Middle frontal gyrus (tissue), 1 donor: ENCODE results near the gene WDCP.
"Not testable (repeated sequence)": the region's sequence is repeated elsewhere in the genome, so short reads cannot be mapped to it uniquely, and the experiment has no call there.

ENCODE experiments used
- DNase-seq: peaks from one replicate; pipeline ENCODE4 v3.0.0-alpha.2; 2015; ENCODE audit warnings: low spot score; ENCODE audit errors: extremely low spot score

WDCP gene

DNA sequence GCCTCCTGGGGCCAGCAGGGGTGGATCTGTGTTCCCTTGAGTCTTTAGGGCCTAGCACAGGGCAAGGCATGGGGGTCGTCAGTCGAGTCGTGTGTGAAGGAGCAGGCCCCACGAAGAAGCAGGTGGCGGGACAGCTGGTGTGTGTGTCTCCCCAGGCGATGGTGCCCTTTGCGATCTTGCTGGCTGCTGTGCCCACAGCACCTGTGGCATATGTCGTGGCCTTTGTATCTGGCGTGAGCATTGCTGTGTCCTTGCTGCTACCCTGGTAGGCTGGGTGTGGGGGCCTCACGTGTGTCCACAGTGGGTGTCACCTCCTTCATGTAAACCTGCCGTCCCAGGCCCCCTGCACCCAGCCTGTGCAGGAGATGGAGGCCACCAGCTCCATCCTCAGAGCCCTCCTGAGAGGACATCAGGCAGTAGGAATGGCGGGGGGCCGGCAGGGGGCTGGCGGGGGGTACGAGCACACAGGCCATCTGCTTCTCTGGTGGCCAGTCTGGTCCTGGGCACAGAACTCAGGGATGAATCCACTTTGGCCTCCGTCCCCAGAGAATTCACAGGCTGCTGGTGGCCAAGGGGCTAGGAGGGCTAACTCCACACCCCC is 24.1 kb downstream of the WDCP start:
- DNase-seq: no peak

DNA sequence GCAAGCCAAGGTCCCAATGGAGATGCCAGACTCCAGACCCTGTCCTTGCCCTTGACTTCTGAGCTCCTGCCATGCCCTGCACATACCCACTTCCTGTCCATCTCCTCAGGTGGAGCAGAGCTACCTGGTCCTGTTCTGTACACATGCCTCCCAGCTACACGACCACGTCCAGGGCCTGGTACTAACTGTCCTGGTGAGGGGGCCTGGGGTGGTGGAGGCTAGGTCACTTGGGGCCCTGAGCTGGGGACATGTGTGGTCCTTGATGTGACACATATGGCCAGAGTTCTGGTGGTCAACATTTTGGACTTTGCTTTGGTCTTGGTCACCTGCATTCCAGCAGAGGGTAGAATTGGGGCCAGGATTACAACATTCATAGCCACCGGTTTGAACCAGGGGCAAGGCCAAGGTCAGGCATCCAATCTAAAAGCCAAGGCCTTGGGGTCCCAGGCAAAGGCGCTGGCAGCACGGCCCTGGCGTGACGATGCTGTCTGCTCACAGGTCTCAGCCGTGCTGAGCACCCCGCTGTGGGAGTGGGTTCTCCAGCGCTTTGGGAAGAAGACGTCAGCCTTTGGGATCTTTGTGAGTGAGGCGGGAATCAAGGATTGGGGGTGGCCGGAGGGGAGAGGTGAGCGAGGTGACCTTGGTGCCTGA is 24.7 kb downstream of the WDCP start:
- DNase-seq: no peak

GRCh38 chr2:24021122-24021998 is 25.8 kb downstream of the WDCP start:
- no peak for DNase-seq

GRCh38 chr2:24020244-24020643 is 26.9 kb downstream of the WDCP start:
- no peak for DNase-seq

GRCh38 chr2:24019729-24020128 is 27.5 kb downstream of the WDCP start:
- DNase-seq: no peak

DNA sequence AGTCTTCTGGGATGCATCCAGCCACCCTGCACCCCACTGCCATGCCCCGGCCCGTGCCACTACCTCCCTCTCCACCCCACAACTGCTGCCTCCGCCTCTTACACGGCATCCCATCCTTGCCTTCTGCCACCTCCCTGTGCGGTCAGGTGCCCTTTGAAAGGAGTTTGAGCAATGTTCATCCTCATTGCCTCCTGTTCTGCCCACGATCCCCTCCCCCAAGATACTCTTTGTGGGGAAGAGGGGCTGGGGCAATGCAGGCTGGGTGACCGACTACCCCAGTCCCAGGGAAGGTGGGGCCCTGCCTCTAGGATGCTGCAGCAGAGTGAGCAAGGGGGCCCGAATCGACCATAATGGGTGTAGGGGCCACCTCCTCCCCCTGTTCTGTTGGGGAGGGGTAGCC is 28.9 kb downstream of the WDCP start:
- DNase-seq: no peak

GRCh38 chr2:24017711-24018110 is 29.5 kb downstream of the WDCP start:
- no peak for DNase-seq

GRCh38 chr2:24016853-24017703 is 30.1 kb downstream of the WDCP start:
- no peak for DNase-seq

DNA sequence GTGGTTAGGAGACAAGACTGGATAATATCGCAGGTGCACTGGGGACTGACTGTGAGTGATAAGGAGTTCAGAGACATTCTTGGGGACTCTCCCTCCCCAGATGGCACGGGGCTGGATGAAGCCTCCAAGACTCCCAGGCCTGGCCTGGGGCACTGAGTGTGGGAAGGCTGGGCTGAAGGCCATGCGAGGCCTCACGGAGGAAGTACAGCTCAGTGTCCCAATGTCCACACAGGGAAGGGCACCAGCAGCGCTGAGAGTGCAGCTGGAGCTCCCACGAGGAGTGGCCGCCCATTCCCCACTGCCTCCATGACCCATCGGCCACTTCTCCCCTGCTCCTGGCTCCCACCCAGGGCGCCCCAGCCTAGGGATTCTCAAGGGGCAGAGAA is 30.8 kb downstream of the WDCP start:
- DNase-seq: no peak

GRCh38 chr2:24015562-24016375 is 31.4 kb downstream of the WDCP start:
- no peak for DNase-seq

DNA sequence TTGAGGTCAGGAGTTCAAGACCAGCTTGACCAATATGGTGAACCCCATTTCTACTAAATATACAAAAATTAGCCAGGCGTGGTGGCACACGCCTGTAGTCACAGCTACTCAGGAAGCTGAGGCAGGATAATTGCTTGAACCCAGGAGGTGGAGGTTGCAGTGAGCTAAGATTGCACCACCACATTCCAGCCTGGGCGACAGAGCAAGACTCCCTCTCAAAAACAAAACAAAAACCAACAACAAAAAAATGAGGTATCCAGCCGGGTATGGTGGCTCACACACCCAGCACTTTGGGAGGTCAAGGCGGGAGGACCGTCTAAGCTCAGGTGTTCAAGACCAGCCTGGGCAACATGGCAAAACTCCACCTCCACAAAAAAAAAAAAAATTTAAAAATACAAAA is 32.3 kb downstream of the WDCP start:
- DNase-seq: not testable (repeated sequence)

GRCh38 chr2:24012521-24013188 is 34.5 kb downstream of the WDCP start:
- no peak for DNase-seq

- no peak for DNase-seq
Measured at GRCh38 chr2:24011250-24012104, 35.7 kb downstream of the WDCP start.

- DNase-seq: no peak
Measured at GRCh38 chr2:24010477-24011249, 36.5 kb downstream of the WDCP start.

DNA sequence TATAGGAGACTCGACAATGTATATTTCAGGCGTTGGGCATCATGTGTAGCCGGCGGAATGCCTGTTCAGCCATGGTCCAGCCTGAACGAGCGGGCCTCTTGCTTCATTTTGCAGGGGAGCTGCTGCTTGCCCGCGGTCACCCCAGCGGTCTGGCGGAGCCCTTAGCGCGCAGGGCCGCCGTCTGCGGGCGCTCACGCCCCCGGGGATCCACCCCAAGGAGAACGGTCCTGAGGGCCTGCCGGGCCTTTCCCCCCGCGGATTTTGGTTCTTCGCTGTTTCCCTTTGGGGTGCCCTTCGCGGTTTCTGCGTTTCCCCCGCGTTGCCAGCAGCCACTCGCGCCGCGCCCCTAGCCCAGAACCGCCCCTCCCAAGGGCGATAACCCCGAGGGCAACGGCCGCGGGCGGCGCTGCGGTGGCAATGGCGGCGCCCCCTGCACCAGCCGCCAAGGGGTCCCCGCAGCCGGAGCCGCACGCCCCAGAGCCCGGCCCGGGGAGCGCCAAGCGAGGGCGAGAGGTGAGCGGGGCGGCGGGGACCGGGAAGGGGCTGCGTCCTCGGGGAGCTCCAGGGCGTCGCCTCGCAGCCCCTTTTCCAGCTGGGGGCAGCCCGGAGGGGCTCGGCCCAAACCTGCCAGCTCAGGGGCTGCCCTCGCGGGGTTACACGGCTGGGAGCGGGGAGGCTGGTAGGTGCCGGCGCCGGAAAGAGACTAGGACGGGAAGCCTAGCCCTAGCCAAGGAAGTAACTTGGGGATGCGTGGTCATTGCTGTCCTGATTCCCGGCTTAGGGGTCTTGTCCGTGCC is 37.3 kb downstream of the WDCP start, which contains the start of gene MFSD2B:
TSS of gene MFSD2B (plus strand) at position 406 of the 797 bp plus-strand sequence. CDS start at position 418, 12 bp downstream.
- no peak for DNase-seq

DNA sequence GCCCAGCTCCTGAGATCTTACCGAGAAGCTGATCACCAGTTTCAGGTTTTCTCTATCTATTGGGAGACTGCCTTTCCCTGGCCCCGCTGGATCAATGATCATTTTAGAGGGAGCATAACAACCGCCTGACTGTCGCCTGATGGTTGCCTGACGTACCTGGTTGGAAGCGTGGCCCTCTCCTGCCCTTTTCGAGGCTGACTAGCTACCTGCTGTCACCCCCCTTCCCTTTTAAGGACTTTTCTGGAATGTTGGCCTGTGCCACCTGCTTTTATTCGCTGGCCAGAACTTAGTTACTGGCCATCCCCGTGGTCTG is 37.9 kb downstream of the WDCP start:
- DNase-seq: no peak

- no peak for DNase-seq
Measured at GRCh38 chr2:24008672-24009366, 38.4 kb downstream of the WDCP start.
